ENCODE results near the gene SLC5A10.
A peak's percentile ranks its signal among the peaks of the same experiment; 100 is the strongest.

The SLC5A10 gene

DNA sequence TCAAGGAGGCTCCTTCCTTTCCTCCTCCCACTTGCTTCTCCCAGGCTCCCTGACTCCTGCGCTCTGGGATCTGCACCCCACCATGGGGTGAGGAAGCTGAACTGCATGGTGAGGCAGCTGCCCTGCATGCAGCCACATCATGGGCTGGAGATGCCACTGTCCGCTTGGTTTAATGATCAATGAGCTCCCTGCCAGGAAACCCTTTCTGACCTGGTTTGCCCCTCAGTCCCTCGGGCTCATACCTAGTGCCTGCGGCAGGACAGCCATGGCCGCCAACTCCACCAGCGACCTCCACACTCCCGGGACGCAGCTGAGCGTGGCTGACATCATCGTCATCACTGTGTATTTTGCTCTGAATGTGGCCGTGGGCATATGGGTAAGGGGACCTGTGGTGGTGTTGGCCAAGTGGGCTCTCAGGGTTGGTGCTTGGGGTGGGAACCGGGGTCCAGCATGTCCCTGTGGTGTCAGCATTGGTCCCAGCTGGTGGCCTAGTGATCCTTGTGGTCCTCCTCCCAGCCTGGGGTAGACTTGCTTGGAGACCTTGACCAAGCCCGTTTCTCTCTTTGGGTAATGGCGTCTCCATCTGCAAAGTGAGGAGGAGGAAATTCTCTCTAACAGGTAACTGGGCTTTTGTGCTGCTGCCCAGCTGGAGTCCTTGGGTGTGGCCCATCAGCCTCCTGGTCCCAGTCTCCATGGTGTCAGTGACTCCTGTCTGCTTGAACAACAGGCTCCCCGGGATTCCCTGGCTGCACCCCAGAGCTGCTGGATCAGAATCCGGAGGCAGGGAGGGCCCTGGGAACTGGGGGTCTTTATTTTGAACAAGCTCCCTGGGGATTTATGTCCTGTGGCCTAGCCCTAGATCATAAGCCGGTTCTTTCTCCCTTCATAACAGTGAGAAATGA lies at the start of gene SLC5A10:
SLC5A10 (plus strand) TSS at position 225 of the 902 bp plus-strand sequence; CDS start at position 266, 41 bp downstream.
- H3K4me3 ChIP-seq (ENCODE audit: low read length), result no peak within 1 kb of the TSS
- DNase-seq (ENCODE audit: low read depth), result no peak
- TF ChIP-seq, protein P1, sequence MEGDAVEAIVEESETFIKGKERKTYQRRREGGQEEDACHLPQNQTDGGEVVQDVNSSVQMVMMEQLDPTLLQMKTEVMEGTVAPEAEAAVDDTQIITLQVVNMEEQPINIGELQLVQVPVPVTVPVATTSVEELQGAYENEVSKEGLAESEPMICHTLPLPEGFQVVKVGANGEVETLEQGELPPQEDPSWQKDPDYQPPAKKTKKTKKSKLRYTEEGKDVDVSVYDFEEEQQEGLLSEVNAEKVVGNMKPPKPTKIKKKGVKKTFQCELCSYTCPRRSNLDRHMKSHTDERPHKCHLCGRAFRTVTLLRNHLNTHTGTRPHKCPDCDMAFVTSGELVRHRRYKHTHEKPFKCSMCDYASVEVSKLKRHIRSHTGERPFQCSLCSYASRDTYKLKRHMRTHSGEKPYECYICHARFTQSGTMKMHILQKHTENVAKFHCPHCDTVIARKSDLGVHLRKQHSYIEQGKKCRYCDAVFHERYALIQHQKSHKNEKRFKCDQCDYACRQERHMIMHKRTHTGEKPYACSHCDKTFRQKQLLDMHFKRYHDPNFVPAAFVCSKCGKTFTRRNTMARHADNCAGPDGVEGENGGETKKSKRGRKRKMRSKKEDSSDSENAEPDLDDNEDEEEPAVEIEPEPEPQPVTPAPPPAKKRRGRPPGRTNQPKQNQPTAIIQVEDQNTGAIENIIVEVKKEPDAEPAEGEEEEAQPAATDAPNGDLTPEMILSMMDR (conservative IDR thresholded peaks at IDR 0.05; ENCODE audit: low read length), result peak; percentile 19

DNA sequence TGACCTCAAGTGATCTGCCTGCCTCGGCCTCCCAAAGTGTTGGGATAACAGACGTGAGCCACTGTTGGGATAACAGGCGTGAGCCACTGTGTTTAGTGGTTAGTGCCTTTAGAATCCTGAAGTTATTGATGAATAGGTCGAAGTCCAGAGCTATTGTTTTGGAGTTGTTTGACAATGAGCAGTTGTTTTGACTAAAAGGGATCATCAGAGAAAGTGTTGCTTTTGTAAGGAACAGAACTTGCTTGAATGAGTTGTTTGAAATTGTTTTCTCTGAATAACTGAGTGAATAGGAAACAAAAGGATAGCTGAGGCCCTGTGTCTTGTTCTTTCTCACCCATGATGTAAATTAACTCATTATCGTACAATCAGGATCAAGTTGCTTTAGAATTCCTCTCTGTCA lies 47.5 kb upstream of the SLC5A10 start:
- TF ChIP-seq, protein P1 (conservative IDR thresholded peaks at IDR 0.05; ENCODE audit: low read length), result no peak
- H3K4me3 ChIP-seq (ENCODE audit: low read length), result no peak overlapping the region
- DNase-seq (ENCODE audit: low read depth), result no peak

DNA sequence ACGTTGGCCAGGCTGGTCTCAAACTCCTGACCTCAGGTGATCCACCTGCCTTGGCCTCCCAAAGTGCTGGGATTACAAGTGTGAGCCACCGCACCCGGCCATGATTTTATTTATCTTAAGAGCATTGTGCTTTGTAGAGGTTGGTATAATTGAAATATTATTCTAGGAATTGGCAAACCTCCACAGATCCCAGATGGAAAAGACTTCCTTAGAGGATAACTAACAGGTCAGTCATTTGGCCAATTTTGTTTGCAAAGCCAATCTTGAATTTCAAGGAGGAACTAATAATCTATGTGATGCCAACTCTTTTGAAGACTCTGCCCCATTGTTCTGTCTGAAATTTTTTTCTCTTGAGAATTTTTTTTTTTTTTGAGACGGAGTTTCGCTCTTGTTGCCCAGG lies 46.7 kb upstream of the SLC5A10 start:
- no peak overlapping the region for H3K4me3 ChIP-seq (ENCODE audit: low read length)
- DNase-seq (ENCODE audit: low read depth), result no peak
- TF ChIP-seq, protein P1 (conservative IDR thresholded peaks at IDR 0.05; ENCODE audit: low read length), result no peak

DNA sequence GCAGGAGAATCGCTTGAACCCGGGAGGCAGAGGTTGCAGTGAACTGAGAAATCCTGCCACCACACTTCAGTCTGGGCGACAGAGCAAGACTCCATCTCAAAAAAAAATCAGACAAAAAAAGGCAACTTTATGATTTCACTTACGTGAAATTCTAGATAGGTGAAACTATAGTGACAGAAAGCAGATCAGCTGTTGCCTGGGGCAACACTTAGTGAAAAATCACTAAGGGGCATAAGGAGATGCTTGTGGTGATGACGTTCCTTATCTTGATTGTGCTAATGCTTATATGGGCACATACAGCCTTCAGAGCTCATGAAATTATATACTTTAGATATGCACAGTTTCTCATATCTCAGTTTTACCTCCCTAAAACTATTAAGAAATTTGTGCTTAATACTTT lies 41.6 kb upstream of the SLC5A10 start:
- H3K4me3 ChIP-seq (ENCODE audit: low read length), result no peak overlapping the region
- TF ChIP-seq, protein P1 (conservative IDR thresholded peaks at IDR 0.05; ENCODE audit: low read length), result no peak
- DNase-seq (ENCODE audit: low read depth), result no peak

DNA sequence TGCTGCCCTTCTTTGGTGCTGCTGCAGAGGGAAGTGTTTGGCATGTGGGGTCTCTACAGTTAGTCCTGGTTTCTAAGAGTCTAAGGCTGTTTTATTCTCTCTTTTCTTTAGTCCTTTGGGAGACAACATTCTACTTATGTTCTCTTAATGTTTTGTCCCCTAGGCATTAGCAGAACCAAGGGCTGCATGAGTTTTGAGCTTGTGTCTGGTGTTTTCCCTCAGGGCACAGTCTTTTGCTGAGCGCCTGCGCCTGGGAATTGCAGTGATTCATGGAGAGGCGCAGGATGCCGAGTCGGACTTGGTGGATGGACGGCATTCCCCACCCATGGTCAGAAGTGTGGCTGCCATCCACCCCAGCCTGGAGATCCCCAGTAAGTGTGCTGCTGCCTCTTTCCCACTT lies 41.1 kb upstream of the SLC5A10 start:
- H3K4me3 ChIP-seq (ENCODE audit: low read length), result no peak overlapping the region
- no peak for DNase-seq (ENCODE audit: low read depth)
- TF ChIP-seq, protein P1 (conservative IDR thresholded peaks at IDR 0.05; ENCODE audit: low read length), result no peak

DNA sequence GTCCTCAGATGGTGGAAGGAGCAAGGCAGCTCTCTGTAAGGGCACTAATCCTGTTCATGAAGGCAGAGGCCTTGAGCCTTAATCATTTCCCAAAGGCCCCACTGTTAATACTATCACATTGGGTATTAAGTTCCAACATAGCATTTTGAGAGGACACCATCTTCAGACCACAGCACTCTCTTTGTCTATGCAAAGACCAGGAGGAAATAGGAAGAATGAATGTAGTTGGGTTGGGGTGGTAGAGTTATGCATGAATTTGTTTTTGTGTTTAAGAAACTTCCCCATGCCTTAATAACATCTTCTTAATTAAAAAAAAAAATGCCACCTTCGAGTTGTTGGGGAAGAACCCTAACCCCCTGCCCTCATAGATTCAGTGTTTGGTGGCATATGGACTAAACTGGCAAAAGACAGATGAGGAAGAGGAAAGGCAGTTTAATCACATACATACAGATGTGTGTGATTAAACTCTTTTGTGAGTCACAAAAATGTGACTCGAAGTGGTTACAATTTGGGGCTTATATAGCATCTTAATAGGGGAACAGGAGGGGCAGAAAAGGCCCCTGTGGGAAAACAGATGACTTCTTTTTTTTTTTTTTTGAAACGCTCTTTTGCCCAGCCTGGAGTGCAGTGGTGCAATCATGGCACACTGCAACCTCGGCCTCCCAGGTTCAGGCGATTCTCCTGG lies 35.0 kb upstream of the SLC5A10 start:
- TF ChIP-seq, protein P1 (conservative IDR thresholded peaks at IDR 0.05; ENCODE audit: low read length), result no peak
- DNase-seq (ENCODE audit: low read depth), result peak; percentile 67
- H3K4me3 ChIP-seq (ENCODE audit: low read length), result no peak overlapping the region
